HG02938 (cell line): ENCODE measurements around the gene KIT.

ENCODE experiments used
- ATAC-seq: cut with Tn5 transposase; IDR thresholded peaks from one replicate; pipeline ENCODE4 v1.9.1; 2021; ENCODE audit warnings: mild to moderate bottlenecking, moderate library complexity; ENCODE audit not compliant: unreplicated experiment

KIT gene

GRCh38 chr4:54741202-54741601, 83.4 kb downstream of the KIT start:
- no peak for ATAC-seq

- no peak for ATAC-seq
These were observed 85.1 kb downstream of the KIT start for GRCh38 chr4:54742636-54743399.

- no peak for ATAC-seq
These were observed 85.8 kb downstream of the KIT start for GRCh38 chr4:54743562-54743961.

- no peak for ATAC-seq
These were observed 86.7 kb downstream of the KIT start for GRCh38 chr4:54744487-54744886.

GRCh38 chr4:54745031-54745770, 87.4 kb downstream of the KIT start:
- ATAC-seq, result no peak

- peak; percentile 77 for ATAC-seq
These were observed 88.5 kb downstream of the KIT start for GRCh38 chr4:54746218-54746617.

GRCh38 chr4:54750341-54750740, 92.6 kb downstream of the KIT start:
- no peak for ATAC-seq

- no peak for ATAC-seq
These were observed 96.6 kb downstream of the KIT start for GRCh38 chr4:54754394-54754793.

GRCh38 chr4:54764476-54764875, 106.7 kb downstream of the KIT start:
- ATAC-seq, result no peak

GRCh38 chr4:54767376-54767775, 109.6 kb downstream of the KIT start:
- ATAC-seq, result no peak

- ATAC-seq, result no peak
These were observed 115.3 kb downstream of the KIT start for GRCh38 chr4:54773022-54773421.

- ATAC-seq, result no peak
These were observed 121.3 kb downstream of the KIT start for GRCh38 chr4:54779036-54779435.

- ATAC-seq, result no peak
These were observed 121.9 kb downstream of the KIT start for GRCh38 chr4:54779476-54780148.

GRCh38 chr4:54780149-54780495, 122.4 kb downstream of the KIT start:
- no peak for ATAC-seq

- ATAC-seq, result no peak
These were observed 124.0 kb downstream of the KIT start for GRCh38 chr4:54781756-54782155.

- ATAC-seq, result no peak
These were observed 125.8 kb downstream of the KIT start for GRCh38 chr4:54783402-54784110.

GRCh38 chr4:54784161-54784671, 126.5 kb downstream of the KIT start:
- no peak for ATAC-seq
